Testis (tissue), 2 donors: ENCODE data around the gene HK3.

Experiments used
- POLR2A ChIP-seq: fragments of 450-650 bp; IDR thresholded peaks from one replicate; pipeline ENCODE4 v1.6.1; 2017; ENCODE audit warnings: antibody characterized with exemption, mild to moderate bottlenecking, moderate library complexity
- TF ChIP-seq, protein P1 (sequence below), 3 experiments: fragments of 450-650 bp in 2 of 3; fragments of 200-600 bp in 1 of 3; sonication (generic) in 1 of 3; IDR thresholded peaks; one replicate each; pipeline ENCODE4 v1.5.1; 2016 to 2019; ENCODE audit warnings: antibody characterized with exemption in 3 of 3, mild to moderate bottlenecking in 2 of 3, moderate library complexity in 1 of 3

DNA sequence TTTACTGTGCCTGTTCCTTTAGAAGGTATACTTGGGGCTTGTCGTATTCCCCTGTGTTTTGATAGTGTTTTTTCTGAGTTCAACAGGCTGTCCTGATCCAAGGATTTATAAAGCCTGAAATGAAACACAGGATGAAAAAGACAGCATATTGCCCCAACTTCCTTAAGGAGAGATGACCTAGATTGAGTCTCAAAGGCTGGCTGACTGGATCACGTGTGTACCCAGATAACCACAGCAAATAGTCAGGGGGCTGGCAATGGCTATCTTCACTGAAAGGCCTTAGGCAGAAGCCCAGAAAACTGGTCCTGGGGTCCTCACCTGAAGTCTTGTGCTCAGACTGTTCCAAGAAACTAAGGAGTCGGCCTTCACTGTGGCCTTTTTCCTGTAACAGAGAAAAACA lies 7.7 kb upstream of the HK3 start:
- TF ChIP-seq, protein P1, sequence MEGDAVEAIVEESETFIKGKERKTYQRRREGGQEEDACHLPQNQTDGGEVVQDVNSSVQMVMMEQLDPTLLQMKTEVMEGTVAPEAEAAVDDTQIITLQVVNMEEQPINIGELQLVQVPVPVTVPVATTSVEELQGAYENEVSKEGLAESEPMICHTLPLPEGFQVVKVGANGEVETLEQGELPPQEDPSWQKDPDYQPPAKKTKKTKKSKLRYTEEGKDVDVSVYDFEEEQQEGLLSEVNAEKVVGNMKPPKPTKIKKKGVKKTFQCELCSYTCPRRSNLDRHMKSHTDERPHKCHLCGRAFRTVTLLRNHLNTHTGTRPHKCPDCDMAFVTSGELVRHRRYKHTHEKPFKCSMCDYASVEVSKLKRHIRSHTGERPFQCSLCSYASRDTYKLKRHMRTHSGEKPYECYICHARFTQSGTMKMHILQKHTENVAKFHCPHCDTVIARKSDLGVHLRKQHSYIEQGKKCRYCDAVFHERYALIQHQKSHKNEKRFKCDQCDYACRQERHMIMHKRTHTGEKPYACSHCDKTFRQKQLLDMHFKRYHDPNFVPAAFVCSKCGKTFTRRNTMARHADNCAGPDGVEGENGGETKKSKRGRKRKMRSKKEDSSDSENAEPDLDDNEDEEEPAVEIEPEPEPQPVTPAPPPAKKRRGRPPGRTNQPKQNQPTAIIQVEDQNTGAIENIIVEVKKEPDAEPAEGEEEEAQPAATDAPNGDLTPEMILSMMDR (IDR thresholded peaks at IDR 0.05), result no peak
- TF ChIP-seq POLR2A, result no peak
